ENCODE results near the gene NTM. TPM values are rescaled to one million over a fixed set of nuclear protein-coding genes. Genes with fewer than 3 reads are reported as not detected.

NTM gene
- total RNA-seq, 2 donors from 2014 or later, result not detected

GRCh38 chr11:131852757-131853156 is 482.3 kb downstream of the NTM start:
- Mint-ChIP-seq H3K4me3 (no peak overlapping the region), H3K27me3 (no peaks in the 10 kb centered on the region), H3K4me1 (no peaks in the 10 kb centered on the region), H3K36me3 (ENCODE audit: low read depth) (no peaks in the 10 kb centered on the region), H3K27ac (no peak overlapping the region), H3K9me3 (no peaks in the 10 kb centered on the region)
- no peak for ATAC-seq (replicated peaks)

GRCh38 chr11:131854391-131854790 is 484.0 kb downstream of the NTM start:
- Mint-ChIP-seq H3K36me3 (ENCODE audit: low read depth) (no peaks in the 10 kb centered on the region), H3K4me3 (no peak overlapping the region), H3K9me3 (no peaks in the 10 kb centered on the region), H3K4me1 (no peaks in the 10 kb centered on the region), H3K27me3 (no peaks in the 10 kb centered on the region), H3K27ac (no peak overlapping the region)
- ATAC-seq (replicated peaks), result no peak

GRCh38 chr11:131855320-131855719 is 484.9 kb downstream of the NTM start:
- Mint-ChIP-seq H3K36me3 (ENCODE audit: low read depth) (no peaks in the 10 kb centered on the region), H3K4me1 (no peaks in the 10 kb centered on the region), H3K9me3 (no peaks in the 10 kb centered on the region), H3K4me3 (no peak overlapping the region), H3K27ac (no peak overlapping the region), H3K27me3 (no peaks in the 10 kb centered on the region)
- no peak for ATAC-seq (replicated peaks)

GRCh38 chr11:131857246-131857645 is 486.8 kb downstream of the NTM start:
- H3K4me1 Mint-ChIP-seq, result no peaks in the 10 kb centered on the region
- H3K27ac Mint-ChIP-seq, result no peak overlapping the region
- no peak overlapping the region for H3K4me3 Mint-ChIP-seq
- no peak for ATAC-seq (replicated peaks)
- no peaks in the 10 kb centered on the region for H3K36me3 Mint-ChIP-seq (ENCODE audit: low read depth)
- H3K27me3 Mint-ChIP-seq, result no peaks in the 10 kb centered on the region
- no peaks in the 10 kb centered on the region for H3K9me3 Mint-ChIP-seq

- H3K27me3 Mint-ChIP-seq, result no peaks in the 10 kb centered on the region
- H3K9me3 Mint-ChIP-seq, result no peaks in the 10 kb centered on the region
- no peak overlapping the region for H3K4me3 Mint-ChIP-seq
- ATAC-seq (replicated peaks), result no peak
- H3K4me1 Mint-ChIP-seq, result no peaks in the 10 kb centered on the region
- no peak overlapping the region for H3K27ac Mint-ChIP-seq
- no peaks in the 10 kb centered on the region for H3K36me3 Mint-ChIP-seq (ENCODE audit: low read depth)
Observed at GRCh38 chr11:131858505-131858904, 488.1 kb downstream of the NTM start.

GRCh38 chr11:131859538-131860210 is 489.3 kb downstream of the NTM start:
- Mint-ChIP-seq H3K4me1 (no peaks in the 10 kb centered on the region), H3K4me3 (no peak overlapping the region), H3K27ac (no peak overlapping the region), H3K36me3 (ENCODE audit: low read depth) (no peaks in the 10 kb centered on the region), H3K27me3 (no peaks in the 10 kb centered on the region), H3K9me3 (peaks cover 5% of the 10 kb centered on the region)
- ATAC-seq (replicated peaks), result no peak

GRCh38 chr11:131864228-131864627 is 493.8 kb downstream of the NTM start:
- peaks cover 8% of the 10 kb centered on the region for H3K27me3 Mint-ChIP-seq
- H3K9me3 Mint-ChIP-seq, result peaks cover 10% of the 10 kb centered on the region
- no peaks in the 10 kb centered on the region for H3K4me1 Mint-ChIP-seq
- no peak overlapping the region for H3K4me3 Mint-ChIP-seq
- H3K27ac Mint-ChIP-seq, result no peak overlapping the region
- no peak for ATAC-seq (replicated peaks)
- no peaks in the 10 kb centered on the region for H3K36me3 Mint-ChIP-seq (ENCODE audit: low read depth)

GRCh38 chr11:131865860-131866259 is 495.4 kb downstream of the NTM start:
- peaks cover 10% of the 10 kb centered on the region for H3K9me3 Mint-ChIP-seq

GRCh38 chr11:131866535-131867400 is 496.4 kb downstream of the NTM start:
- no peaks in the 10 kb centered on the region for H3K4me1 Mint-ChIP-seq
- no peak overlapping the region for H3K4me3 Mint-ChIP-seq

More at GRCh38 chr11:131865860-131866259, 495.4 kb downstream of the NTM start:
- H3K27me3 Mint-ChIP-seq, result peaks cover 11% of the 10 kb centered on the region
- no peak overlapping the region for H3K27ac Mint-ChIP-seq
- no peak for ATAC-seq (replicated peaks)
- H3K4me3 Mint-ChIP-seq, result no peak overlapping the region
- H3K36me3 Mint-ChIP-seq (ENCODE audit: low read depth), result no peaks in the 10 kb centered on the region
- no peaks in the 10 kb centered on the region for H3K4me1 Mint-ChIP-seq

GRCh38 chr11:131867457-131868257 is 497.2 kb downstream of the NTM start:
- Mint-ChIP-seq H3K4me3 (no peak overlapping the region), H3K9me3 (peaks cover 10% of the 10 kb centered on the region), H3K36me3 (ENCODE audit: low read depth) (no peaks in the 10 kb centered on the region)

More at GRCh38 chr11:131866535-131867400, 496.4 kb downstream of the NTM start:
- ATAC-seq (replicated peaks), result no peak
- H3K36me3 Mint-ChIP-seq (ENCODE audit: low read depth), result no peaks in the 10 kb centered on the region
- no peak overlapping the region for H3K27ac Mint-ChIP-seq
- peaks cover 10% of the 10 kb centered on the region for H3K9me3 Mint-ChIP-seq
- peaks cover 11% of the 10 kb centered on the region for H3K27me3 Mint-ChIP-seq

GRCh38 chr11:131868629-131869507 is 498.5 kb downstream of the NTM start:
- peaks cover 14% of the 10 kb centered on the region for H3K27me3 Mint-ChIP-seq
- H3K27ac Mint-ChIP-seq, result no peak overlapping the region
- H3K36me3 Mint-ChIP-seq (ENCODE audit: low read depth), result no peaks in the 10 kb centered on the region
- H3K4me3 Mint-ChIP-seq, result no peak overlapping the region
- no peaks in the 10 kb centered on the region for H3K4me1 Mint-ChIP-seq
- peaks cover 7% of the 10 kb centered on the region for H3K9me3 Mint-ChIP-seq
- ATAC-seq (replicated peaks), result no peak

More at GRCh38 chr11:131867457-131868257, 497.2 kb downstream of the NTM start:
- H3K27me3 Mint-ChIP-seq, result peaks cover 11% of the 10 kb centered on the region
- no peak for ATAC-seq (replicated peaks)
- no peaks in the 10 kb centered on the region for H3K4me1 Mint-ChIP-seq
- no peak overlapping the region for H3K27ac Mint-ChIP-seq

- H3K4me1 Mint-ChIP-seq, result no peaks in the 10 kb centered on the region
- H3K4me3 Mint-ChIP-seq, result no peak overlapping the region
- peaks cover 14% of the 10 kb centered on the region for H3K27me3 Mint-ChIP-seq
- no peak for ATAC-seq (replicated peaks)
- peaks cover 5% of the 10 kb centered on the region for H3K9me3 Mint-ChIP-seq
- H3K36me3 Mint-ChIP-seq (ENCODE audit: low read depth), result no peaks in the 10 kb centered on the region
- no peak overlapping the region for H3K27ac Mint-ChIP-seq
Observed at GRCh38 chr11:131870305-131870704, 499.9 kb downstream of the NTM start.

- ATAC-seq (replicated peaks), result no peak
Observed at GRCh38 chr11:131871006-131871405, 500.6 kb downstream of the NTM start.

GRCh38 chr11:131874070-131874469 is 503.7 kb downstream of the NTM start:
- peaks cover 6% of the 10 kb centered on the region for H3K27me3 Mint-ChIP-seq
- H3K4me3 Mint-ChIP-seq, result no peak overlapping the region
- H3K27ac Mint-ChIP-seq, result no peak overlapping the region
- ATAC-seq (replicated peaks), result no peak
- no peaks in the 10 kb centered on the region for H3K36me3 Mint-ChIP-seq (ENCODE audit: low read depth)
- H3K4me1 Mint-ChIP-seq, result no peaks in the 10 kb centered on the region
- no peaks in the 10 kb centered on the region for H3K9me3 Mint-ChIP-seq

More at GRCh38 chr11:131871006-131871405, 500.6 kb downstream of the NTM start:
- Mint-ChIP-seq H3K27me3 (peaks cover 14% of the 10 kb centered on the region), H3K27ac (no peak overlapping the region), H3K36me3 (ENCODE audit: low read depth) (no peaks in the 10 kb centered on the region), H3K4me3 (no peak overlapping the region), H3K4me1 (no peaks in the 10 kb centered on the region), H3K9me3 (peaks cover under 1% of the 10 kb centered on the region)
